Tibial nerve (tissue), 4 donors: ENCODE data around the gene SOX8.

Experiments
- CTCF ChIP-seq, 5 experiments: fragments of 200-600 bp in 3 of 5; fragments of 450-650 bp in 2 of 5; sonication (generic) in 3 of 5; IDR thresholded peaks; one replicate each; pipeline ENCODE4 v1.5.1; 2016 to 2019; ENCODE audit warnings: antibody characterized with exemption in 5 of 5, mild to moderate bottlenecking in 3 of 5, moderate library complexity in 2 of 5
- EP300 ChIP-seq, 2 donors: sonication (generic); formaldehyde crosslinking; IDR thresholded peaks; one replicate each; pipeline ENCODE4 v1.6.1; 2017; ENCODE audit warnings: antibody characterized with exemption in 2 of 2, mild to moderate bottlenecking in 1 of 2
- POLR2A ChIP-seq, 2 donors: fragments of 450-650 bp; IDR thresholded peaks; one replicate each; pipeline ENCODE4 v1.6.1; 2017; ENCODE audit warnings: antibody characterized with exemption in 2 of 2, mild to moderate bottlenecking in 2 of 2, moderate library complexity in 2 of 2

- TF ChIP-seq CTCF (IDR thresholded peaks at IDR 0.05): no peak
- no peak for TF ChIP-seq POLR2A (IDR thresholded peaks at IDR 0.05)
- TF ChIP-seq EP300 (IDR thresholded peaks at IDR 0.05): no peak
These were observed 19.2 kb upstream of the SOX8 start for GRCh38 chr16:962366-962765.
